Stimulated activated CD8-positive, alpha-beta memory T cell treated with anti-CD3 and anti-CD28 coated beads, Interleukin-12 subunit alpha, Interleukin-12 subunit beta, amount 100 ng/mL, for 1 hour (primary cell): Measurements from ENCODE around the gene DIS3L2.
"Not testable (repeated sequence)": the region's sequence is repeated elsewhere in the genome, so short reads cannot be mapped to it uniquely, and the experiment has no call there.

Experiments
- DNase-seq: peaks from one replicate; pipeline ENCODE4 v3.0.0-alpha.2; 2020; ENCODE audit warnings: low read depth

DIS3L2 gene

GRCh38 chr2:231928901-231929725 is 32.4 kb upstream of the DIS3L2 start:
- no peak for DNase-seq

- DNase-seq: no peak
These were observed 31.4 kb upstream of the DIS3L2 start for GRCh38 chr2:231929961-231930592.

GRCh38 chr2:231930593-231931281 is 30.8 kb upstream of the DIS3L2 start:
- no peak for DNase-seq

GRCh38 chr2:231931481-231931915 is 30.0 kb upstream of the DIS3L2 start:
- DNase-seq: no peak

GRCh38 chr2:231932711-231932970 is 28.9 kb upstream of the DIS3L2 start:
- no peak for DNase-seq

GRCh38 chr2:231932985-231933915 is 28.3 kb upstream of the DIS3L2 start:
- no peak for DNase-seq

- no peak for DNase-seq
These were observed 27.6 kb upstream of the DIS3L2 start for GRCh38 chr2:231933916-231934401.

- DNase-seq: no peak
These were observed 26.9 kb upstream of the DIS3L2 start for GRCh38 chr2:231934441-231935206.

- DNase-seq: no peak
These were observed 26.3 kb upstream of the DIS3L2 start for GRCh38 chr2:231935207-231935524.

GRCh38 chr2:231935815-231936214 is 25.7 kb upstream of the DIS3L2 start:
- DNase-seq: no peak

- DNase-seq: no peak
These were observed 25.0 kb upstream of the DIS3L2 start for GRCh38 chr2:231936491-231936890.

GRCh38 chr2:231937057-231937456 is 24.5 kb upstream of the DIS3L2 start:
- DNase-seq: no peak

GRCh38 chr2:231939022-231939421 is 22.5 kb upstream of the DIS3L2 start:
- no peak for DNase-seq

- no peak for DNase-seq
These were observed 20.7 kb upstream of the DIS3L2 start for GRCh38 chr2:231940795-231941194.

- DNase-seq: no peak
These were observed 19.8 kb upstream of the DIS3L2 start for GRCh38 chr2:231941673-231942072.

GRCh38 chr2:231942180-231942579 is 19.3 kb upstream of the DIS3L2 start:
- DNase-seq: no peak

- no peak for DNase-seq
These were observed 15.2 kb upstream of the DIS3L2 start for GRCh38 chr2:231946241-231946814.

GRCh38 chr2:231947112-231947511 is 14.4 kb upstream of the DIS3L2 start:
- DNase-seq: not testable (repeated sequence)

- no peak for DNase-seq
These were observed 13.8 kb upstream of the DIS3L2 start for GRCh38 chr2:231947694-231948093.

- DNase-seq: no peak
These were observed 10.0 kb upstream of the DIS3L2 start for GRCh38 chr2:231951452-231952035.
